GM19025 (cell line): ENCODE measurements around the gene ATP8A2.

Experiments
- ATAC-seq: cut with Tn5 transposase; IDR thresholded peaks from one replicate; pipeline ENCODE4 v1.9.1; 2021; ENCODE audit warnings: mild to moderate bottlenecking, low read depth, moderate library complexity; ENCODE audit not compliant: unreplicated experiment

The ATP8A2 gene

GRCh38 chr13:25602176-25602575 is 230.4 kb downstream of the ATP8A2 start:
- no peak for ATAC-seq

- no peak for ATAC-seq
These were observed 232.3 kb downstream of the ATP8A2 start for GRCh38 chr13:25604106-25604505.

- ATAC-seq, result no peak
These were observed 235.3 kb downstream of the ATP8A2 start for GRCh38 chr13:25607096-25607495.

- ATAC-seq, result no peak
These were observed 236.4 kb downstream of the ATP8A2 start for GRCh38 chr13:25608181-25608580.

- no peak for ATAC-seq
These were observed 244.9 kb downstream of the ATP8A2 start for GRCh38 chr13:25616674-25617073.

GRCh38 chr13:25619897-25620296 is 248.1 kb downstream of the ATP8A2 start:
- ATAC-seq, result no peak

GRCh38 chr13:25625414-25625813 is 253.6 kb downstream of the ATP8A2 start:
- no peak for ATAC-seq

GRCh38 chr13:25630329-25630900 is 258.6 kb downstream of the ATP8A2 start:
- no peak for ATAC-seq

GRCh38 chr13:25632166-25632888 is 260.6 kb downstream of the ATP8A2 start:
- no peak for ATAC-seq

- no peak for ATAC-seq
These were observed 261.3 kb downstream of the ATP8A2 start for GRCh38 chr13:25633093-25633492.

GRCh38 chr13:25645681-25646080 is 273.9 kb downstream of the ATP8A2 start:
- no peak for ATAC-seq

GRCh38 chr13:25649001-25649633 is 277.3 kb downstream of the ATP8A2 start:
- no peak for ATAC-seq

- no peak for ATAC-seq
These were observed 281.0 kb downstream of the ATP8A2 start for GRCh38 chr13:25652764-25653163.

- ATAC-seq, result no peak
These were observed 282.5 kb downstream of the ATP8A2 start for GRCh38 chr13:25654322-25654721.

- no peak for ATAC-seq
These were observed 285.4 kb downstream of the ATP8A2 start for GRCh38 chr13:25657157-25657556.

- ATAC-seq, result no peak
These were observed 287.5 kb downstream of the ATP8A2 start for GRCh38 chr13:25659091-25659795.

GRCh38 chr13:25660996-25661395 is 289.2 kb downstream of the ATP8A2 start:
- no peak for ATAC-seq

GRCh38 chr13:25662516-25662915 is 290.7 kb downstream of the ATP8A2 start:
- ATAC-seq, result no peak

GRCh38 chr13:25668345-25668744 is 296.6 kb downstream of the ATP8A2 start:
- no peak for ATAC-seq

- no peak for ATAC-seq
These were observed 301.9 kb downstream of the ATP8A2 start for GRCh38 chr13:25673711-25674110.

- ATAC-seq, result no peak
These were observed 302.6 kb downstream of the ATP8A2 start for GRCh38 chr13:25674371-25674770.
